HCT116 (cell line): Measurements from ENCODE around the gene AFAP1L2.

ENCODE experiments used
- CTCF ChIP-seq, 3 experiments: fragments of 200-600 bp in 1 of 3; sonication (generic) in 1 of 3; IDR thresholded peaks in 2 of 3; conservative IDR thresholded peaks in 1 of 3; 2 replicates each; pipeline ENCODE4 v1.5.1; 2012 to 2017; ENCODE audit warnings: low read depth in 2 of 3, low read length in 2 of 3, antibody characterized with exemption in 1 of 3, borderline replicate concordance in 1 of 3, control low read depth in 1 of 3, mild to moderate bottlenecking in 1 of 3, mixed read lengths in 1 of 3, mixed run types in 1 of 3, moderate library complexity in 1 of 3; ENCODE audit not compliant: insufficient read depth in 1 of 3
- EZH2 ChIP-seq: fragments of 200-600 bp; sonication (generic); IDR thresholded peaks from 2 replicates; pipeline ENCODE4 v1.6.1; 2017; ENCODE audit warnings: antibody characterized with exemption, mixed run types
- POLR2A ChIP-seq: IDR thresholded peaks from 2 replicates; pipeline ENCODE4 v1.7.0; 2011; ENCODE audit warnings: borderline replicate concordance; ENCODE audit not compliant: insufficient read depth, insufficient read length; ENCODE audit errors: extremely low read depth

GRCh38 chr10:114326795-114327194, 77.5 kb downstream of the AFAP1L2 start:
- no peak for TF ChIP-seq EZH2
- TF ChIP-seq CTCF (IDR thresholded peaks at IDR 0.05 in 2 of 3, conservative IDR thresholded peaks at IDR 0.05 in 1 of 3; ENCODE audit: borderline replicate concordance in 1 of 3, insufficient read depth in 1 of 3, low read depth in 2 of 3, low read length in 2 of 3) = no peak
- no peak for TF ChIP-seq POLR2A
